Muscle layer of colon (tissue), 2 donors: ENCODE results near the gene PPARA.

Experiments
- H3K27ac ChIP-seq: one replicate; pipeline ENCODE4 v1.7.0; 2013; ENCODE audit warnings: low read depth, mild to moderate bottlenecking, low read length, moderate library complexity
- H3K27me3 ChIP-seq, 2 donors: one replicate each; pipeline ENCODE4 v1.7.0; 2013; ENCODE audit warnings: low read length in 2 of 2, mild to moderate bottlenecking in 2 of 2; ENCODE audit not compliant: insufficient read depth in 2 of 2, control insufficient read depth in 1 of 2
- H3K36me3 ChIP-seq: one replicate; pipeline ENCODE4 v1.7.0; 2013; ENCODE audit warnings: mild to moderate bottlenecking, low read length; ENCODE audit not compliant: insufficient read depth
- H3K4me1 ChIP-seq: one replicate; pipeline ENCODE4 v1.7.0; 2013; ENCODE audit warnings: mild to moderate bottlenecking, low read length; ENCODE audit not compliant: insufficient read depth
- H3K4me3 ChIP-seq, 2 donors: one replicate each; pipeline ENCODE4 v1.7.0; 2013; ENCODE audit warnings: low read length in 2 of 2, low read depth in 1 of 2, mild to moderate bottlenecking in 1 of 2, moderate library complexity in 1 of 2
- H3K9ac ChIP-seq: one replicate; pipeline ENCODE4 v1.7.0; 2013; ENCODE audit warnings: low read length
- H3K9me3 ChIP-seq: one replicate; pipeline ENCODE4 v1.7.0; 2013; ENCODE audit warnings: mild to moderate bottlenecking, low read length
- donor health status: abdominal sarcoma.
- donor health status: Adenocarcinoma of cecum.

The PPARA gene

DNA sequence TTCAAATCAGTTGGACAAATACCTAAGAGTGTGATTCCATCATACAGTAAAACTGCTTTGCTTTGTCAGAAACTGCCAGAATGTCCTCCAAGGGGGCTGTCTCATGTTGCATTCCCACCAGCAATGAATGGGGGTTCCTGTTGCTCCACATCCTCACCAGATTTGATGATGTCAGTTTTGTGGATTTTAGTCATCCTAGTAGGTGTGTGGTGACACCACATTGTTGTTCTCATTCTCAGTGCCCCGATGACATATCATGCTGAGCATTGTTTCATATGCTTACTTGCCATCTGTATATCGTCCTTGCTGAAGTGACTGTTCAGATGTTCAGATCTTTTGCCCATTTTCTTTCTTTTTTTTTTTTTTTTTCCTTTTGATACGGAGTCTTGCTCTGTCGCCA is 62.7 kb downstream of the PPARA start:
- no peak overlapping the region for H3K27ac ChIP-seq
- H3K27me3 ChIP-seq: no peaks in the 10 kb centered on the region
- H3K4me3 ChIP-seq: no peak overlapping the region
- H3K4me1 ChIP-seq: no peaks in the 10 kb centered on the region
- peaks cover 2% of the 10 kb centered on the region for H3K36me3 ChIP-seq
- no peak overlapping the region for H3K9ac ChIP-seq
- H3K9me3 ChIP-seq: no peaks in the 10 kb centered on the region

GRCh38 chr22:46214149-46214548 is 63.8 kb downstream of the PPARA start:
- Histone ChIP-seq H3K36me3 (peaks cover 9% of the 10 kb centered on the region), H3K9ac (no peak overlapping the region), H3K27ac (no peak overlapping the region), H3K27me3 (no peaks in the 10 kb centered on the region), H3K9me3 (no peaks in the 10 kb centered on the region), H3K4me3 (no peak overlapping the region), H3K4me1 (no peaks in the 10 kb centered on the region)

- Histone ChIP-seq H3K27me3 (no peaks in the 10 kb centered on the region), H3K36me3 (peaks cover 14% of the 10 kb centered on the region), H3K4me3 (no peak overlapping the region), H3K9ac (no peak overlapping the region), H3K27ac (no peak overlapping the region), H3K9me3 (no peaks in the 10 kb centered on the region), H3K4me1 (no peaks in the 10 kb centered on the region)
These were observed 64.3 kb downstream of the PPARA start for GRCh38 chr22:46214616-46215015.

GRCh38 chr22:46219636-46220035 is 69.3 kb downstream of the PPARA start:
- peaks cover 30% of the 10 kb centered on the region for H3K36me3 ChIP-seq
- H3K4me1 ChIP-seq: no peaks in the 10 kb centered on the region
- no peak overlapping the region for H3K4me3 ChIP-seq
- H3K27ac ChIP-seq: no peak overlapping the region
- H3K9me3 ChIP-seq: no peaks in the 10 kb centered on the region
- H3K9ac ChIP-seq: no peak overlapping the region
- no peaks in the 10 kb centered on the region for H3K27me3 ChIP-seq

DNA sequence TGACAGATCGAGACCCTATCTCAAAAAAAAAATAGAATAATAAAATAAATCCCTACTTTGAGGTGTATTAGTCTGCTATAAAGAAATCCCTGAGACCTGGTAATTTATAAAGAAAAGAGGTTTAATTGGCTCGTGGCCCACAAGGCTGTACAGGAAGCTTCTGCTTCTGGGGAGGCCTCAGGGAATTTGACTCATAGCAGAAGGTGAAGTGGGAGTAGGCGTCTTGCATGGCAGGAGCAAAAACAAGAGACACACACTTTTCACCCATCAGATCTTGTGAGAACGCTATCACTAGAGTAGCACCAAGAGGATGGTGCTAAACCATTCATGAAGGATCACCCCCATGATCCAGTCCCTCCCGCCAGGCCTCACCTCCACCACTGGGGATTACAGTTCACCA is 70.6 kb downstream of the PPARA start:
- Histone ChIP-seq H3K9ac (no peak overlapping the region), H3K27ac (no peak overlapping the region), H3K4me1 (no peaks in the 10 kb centered on the region), H3K4me3 (no peak overlapping the region), H3K27me3 (no peaks in the 10 kb centered on the region), H3K9me3 (no peaks in the 10 kb centered on the region), H3K36me3 (peaks cover 30% of the 10 kb centered on the region)

DNA sequence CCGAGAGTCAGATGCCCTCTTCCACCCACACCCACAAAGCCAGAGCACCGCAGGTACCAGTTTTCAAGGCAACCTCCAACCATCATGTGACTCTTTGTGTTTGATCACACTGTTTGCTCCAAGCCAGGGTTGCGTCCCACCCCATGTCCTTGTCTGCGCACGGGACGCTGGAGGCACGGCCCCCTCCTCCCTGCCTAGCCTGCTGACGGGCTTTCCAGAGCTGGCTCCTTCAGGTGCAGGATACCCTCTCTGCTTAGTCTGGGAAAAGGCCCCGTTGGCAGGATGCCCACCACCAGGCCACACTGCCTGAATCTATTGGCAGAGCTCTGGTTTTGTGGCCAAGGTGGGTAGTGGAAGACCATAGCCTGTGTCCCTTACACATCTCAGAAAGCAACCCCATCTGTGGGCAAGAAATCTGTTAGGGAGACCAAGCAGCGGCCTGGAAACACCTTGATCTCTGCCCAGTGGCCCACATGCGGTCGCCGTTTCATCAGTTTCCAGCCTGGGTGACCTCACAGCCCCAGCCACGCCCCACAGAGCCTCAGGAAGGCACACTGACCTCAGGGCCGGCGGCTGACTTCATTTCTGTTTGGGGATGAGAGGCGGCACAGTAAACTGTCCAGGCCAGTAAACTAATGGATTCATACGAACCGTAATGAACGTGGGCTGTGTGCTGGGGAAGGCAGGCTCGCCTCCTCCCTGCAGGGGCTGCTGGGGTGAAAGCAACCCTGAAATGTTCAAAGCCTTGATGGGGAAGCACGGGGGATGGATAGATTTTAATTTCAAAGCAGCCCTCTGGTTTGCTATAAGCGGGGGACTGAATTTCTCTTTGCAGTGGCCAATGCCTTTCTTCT is 73.9 kb downstream of the PPARA start:
- Histone ChIP-seq H3K36me3 (peaks cover 20% of the 10 kb centered on the region), H3K9ac (no peak overlapping the region), H3K27ac (no peak overlapping the region), H3K27me3 (no peaks in the 10 kb centered on the region), H3K9me3 (no peaks in the 10 kb centered on the region), H3K4me3 (no peak overlapping the region), H3K4me1 (no peaks in the 10 kb centered on the region)

DNA sequence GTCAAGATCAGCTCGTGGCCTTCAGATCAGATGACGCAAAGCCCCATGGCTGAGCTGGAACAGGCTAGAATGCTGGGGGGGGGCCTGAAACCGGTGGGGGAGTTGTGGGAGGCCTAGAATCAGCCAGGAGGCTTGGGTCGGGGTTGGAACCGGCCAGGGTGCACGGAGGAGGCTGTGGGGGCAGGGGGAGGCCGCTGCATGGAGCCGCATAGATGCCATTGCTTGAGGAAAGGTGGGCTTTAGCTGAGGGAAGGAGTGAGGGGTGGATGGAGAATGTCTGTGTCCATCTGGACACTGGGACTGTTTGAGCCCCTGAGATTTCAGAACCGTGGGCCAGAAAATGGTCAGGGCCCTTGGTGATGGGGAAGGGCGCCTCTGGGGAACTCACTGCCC is 74.6 kb downstream of the PPARA start:
- H3K4me1 ChIP-seq: no peaks in the 10 kb centered on the region

GRCh38 chr22:46225631-46226030 is 75.3 kb downstream of the PPARA start:
- Histone ChIP-seq H3K36me3 (peaks cover 8% of the 10 kb centered on the region), H3K9ac (no peak overlapping the region), H3K27ac (no peak overlapping the region), H3K27me3 (no peaks in the 10 kb centered on the region), H3K4me1 (no peaks in the 10 kb centered on the region), H3K9me3 (no peaks in the 10 kb centered on the region), H3K4me3 (no peak overlapping the region)

More for the DNA sequence above, 74.6 kb downstream of the PPARA start:
- Histone ChIP-seq H3K4me3 (no peak overlapping the region), H3K36me3 (peaks cover 14% of the 10 kb centered on the region), H3K27ac (no peak overlapping the region), H3K9ac (no peak overlapping the region), H3K27me3 (no peaks in the 10 kb centered on the region), H3K9me3 (no peaks in the 10 kb centered on the region)

DNA sequence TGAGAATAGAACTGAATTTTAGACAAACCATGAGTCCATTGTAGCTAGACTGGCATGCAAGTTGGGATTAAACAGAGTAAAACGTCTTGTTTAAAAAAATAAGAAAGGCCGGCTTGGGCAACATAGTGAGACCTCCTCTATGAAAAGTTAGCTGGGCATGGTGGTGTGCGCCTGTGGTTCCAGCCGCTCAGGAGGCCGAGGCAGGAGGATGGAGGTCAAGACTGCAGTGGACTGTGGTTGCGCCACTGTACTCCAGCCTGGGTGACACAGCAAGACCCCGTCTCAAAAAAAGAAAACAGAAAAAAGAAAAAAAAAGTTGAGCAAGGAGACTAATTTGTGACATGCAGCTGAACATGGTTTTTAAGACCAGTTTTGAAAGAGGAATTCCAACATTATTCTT is 76.3 kb downstream of the PPARA start:
- Histone ChIP-seq H3K27me3 (no peaks in the 10 kb centered on the region), H3K4me3 (no peak overlapping the region), H3K9ac (no peak overlapping the region), H3K27ac (no peak overlapping the region), H3K4me1 (no peaks in the 10 kb centered on the region), H3K9me3 (no peaks in the 10 kb centered on the region), H3K36me3 (no peaks in the 10 kb centered on the region)

- H3K4me1 ChIP-seq: no peaks in the 10 kb centered on the region
- no peak overlapping the region for H3K4me3 ChIP-seq
- H3K27me3 ChIP-seq: no peaks in the 10 kb centered on the region
- no peaks in the 10 kb centered on the region for H3K9me3 ChIP-seq
- no peaks in the 10 kb centered on the region for H3K36me3 ChIP-seq
- H3K9ac ChIP-seq: no peak overlapping the region
- no peak overlapping the region for H3K27ac ChIP-seq
These were observed 79.4 kb downstream of the PPARA start for GRCh38 chr22:46229701-46230100.

GRCh38 chr22:46230262-46230901 is 80.1 kb downstream of the PPARA start:
- Histone ChIP-seq H3K4me3 (no peak overlapping the region), H3K9ac (no peak overlapping the region), H3K36me3 (no peaks in the 10 kb centered on the region), H3K9me3 (no peaks in the 10 kb centered on the region), H3K4me1 (no peaks in the 10 kb centered on the region), H3K27ac (no peak overlapping the region), H3K27me3 (no peaks in the 10 kb centered on the region)

GRCh38 chr22:46233231-46233630 is 82.9 kb downstream of the PPARA start:
- H3K4me1 ChIP-seq: peaks cover 12% of the 10 kb centered on the region
- H3K36me3 ChIP-seq: no peaks in the 10 kb centered on the region
- H3K9ac ChIP-seq: no peak overlapping the region
- no peak overlapping the region for H3K27ac ChIP-seq
- no peak overlapping the region for H3K4me3 ChIP-seq
- H3K27me3 ChIP-seq: no peaks in the 10 kb centered on the region
- no peaks in the 10 kb centered on the region for H3K9me3 ChIP-seq
